Fibroblast of peridontal ligament (primary cell): ENCODE measurements around the gene AATF.
A peak's percentile ranks its signal among the peaks of the same experiment; 100 is the strongest.
"Not testable (repeated sequence)": the region's sequence is repeated elsewhere in the genome, so short reads cannot be mapped to it uniquely, and the experiment has no call there.

Source experiments
- DNase-seq: peaks from one replicate; pipeline ENCODE4 v3.0.0-alpha.2; 2010; ENCODE audit errors: extremely low read depth

Gene AATF

GRCh38 chr17:37047631-37048104 lies 98.9 kb downstream of the AATF start:
- peak; percentile 83 for DNase-seq

- no peak for DNase-seq
These were observed 100.1 kb downstream of the AATF start for GRCh38 chr17:37048811-37049210.

GRCh38 chr17:37050920-37051319 lies 102.2 kb downstream of the AATF start:
- DNase-seq: no peak

DNA sequence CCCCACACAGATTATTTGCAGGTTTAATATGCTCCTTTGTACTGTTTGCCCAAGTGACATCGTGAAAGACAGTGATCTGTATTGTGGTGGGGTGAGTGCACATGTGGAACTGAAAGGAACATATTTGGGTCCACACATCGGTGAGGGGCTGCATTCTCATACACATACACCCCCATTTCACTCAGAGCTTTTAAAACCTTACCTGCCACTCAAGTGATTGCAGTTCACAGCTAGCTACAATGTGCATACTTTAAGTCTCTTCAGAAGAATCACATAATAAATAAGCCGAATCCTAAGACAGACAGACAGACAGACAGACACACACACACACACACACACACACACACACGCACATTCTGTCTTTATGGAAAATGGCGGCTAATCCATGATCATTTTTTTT lies 102.6 kb downstream of the AATF start:
- no peak for DNase-seq

- no peak for DNase-seq
These were observed 103.1 kb downstream of the AATF start for GRCh38 chr17:37051833-37052232.

- no peak for DNase-seq
These were observed 103.7 kb downstream of the AATF start for GRCh38 chr17:37052450-37052849.

GRCh38 chr17:37054894-37055293 lies 106.1 kb downstream of the AATF start:
- DNase-seq: no peak

- no peak for DNase-seq
These were observed 107.9 kb downstream of the AATF start for GRCh38 chr17:37056622-37057021.

GRCh38 chr17:37059493-37059892 lies 110.7 kb downstream of the AATF start:
- no peak for DNase-seq

DNA sequence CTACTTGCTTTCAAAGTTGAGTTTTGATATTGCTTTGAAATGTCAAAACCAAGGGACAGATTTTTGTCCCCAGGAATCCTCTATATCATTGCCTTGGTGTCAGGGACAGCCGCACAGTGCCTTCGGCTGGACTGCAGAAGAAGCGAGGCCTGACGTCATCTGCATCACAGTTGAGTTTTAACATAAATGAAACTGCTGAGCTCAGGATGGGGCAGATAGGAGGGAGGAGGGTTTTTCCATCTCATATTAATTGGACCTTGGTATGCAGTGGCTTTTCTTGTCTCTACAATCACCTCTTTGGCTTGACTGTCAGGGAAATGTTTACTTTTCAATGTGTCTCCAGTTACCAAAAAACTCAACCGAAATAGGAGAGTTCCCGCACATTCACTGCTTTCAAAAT lies 111.3 kb downstream of the AATF start:
- peak; percentile 18 for DNase-seq

DNA sequence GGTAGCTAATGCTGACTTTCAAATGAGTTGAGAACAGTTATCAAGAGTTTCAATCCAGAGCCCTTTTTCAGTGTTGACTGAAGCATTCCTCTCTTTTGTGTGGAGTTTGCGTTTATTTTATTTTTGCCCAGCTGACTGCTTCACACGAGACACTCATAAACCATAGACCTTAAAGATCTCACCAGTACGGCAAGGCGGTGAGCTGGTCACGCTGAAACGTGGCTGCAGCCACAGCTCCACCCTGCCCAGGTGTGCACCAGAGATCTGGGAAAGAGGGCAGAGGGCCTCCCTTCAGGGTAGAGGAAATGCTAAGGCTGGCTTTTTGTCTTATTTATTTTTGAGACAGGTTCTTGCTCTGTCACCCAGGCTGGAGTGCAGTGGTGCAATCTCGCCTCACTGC lies 112.2 kb downstream of the AATF start:
- no peak for DNase-seq

GRCh38 chr17:37062021-37062420 lies 113.3 kb downstream of the AATF start:
- no peak for DNase-seq

DNA sequence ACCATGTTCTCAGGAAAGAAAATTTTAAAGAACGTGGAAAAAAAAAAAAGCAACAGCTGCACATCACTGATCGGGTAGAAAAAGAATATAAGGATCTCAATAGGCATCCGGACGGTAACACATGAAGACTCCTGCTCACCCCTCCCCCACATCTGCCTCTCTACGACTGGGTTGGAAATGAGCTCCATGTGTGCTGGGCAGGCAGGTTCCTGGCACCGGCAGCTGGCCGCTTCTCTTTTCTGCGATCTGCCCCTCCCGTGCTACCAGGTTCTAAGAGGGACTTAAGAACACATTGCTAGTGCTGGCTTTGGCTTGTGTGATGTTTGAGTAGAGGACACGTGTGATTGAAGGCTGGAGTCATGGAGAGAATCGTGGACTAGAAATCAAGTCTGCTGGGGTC lies 115.5 kb downstream of the AATF start:
- DNase-seq: no peak

GRCh38 chr17:37064956-37065355 lies 116.2 kb downstream of the AATF start:
- no peak for DNase-seq

GRCh38 chr17:37065486-37066321 lies 117.0 kb downstream of the AATF start:
- no peak for DNase-seq

GRCh38 chr17:37066322-37067255 lies 117.8 kb downstream of the AATF start:
- no peak for DNase-seq

DNA sequence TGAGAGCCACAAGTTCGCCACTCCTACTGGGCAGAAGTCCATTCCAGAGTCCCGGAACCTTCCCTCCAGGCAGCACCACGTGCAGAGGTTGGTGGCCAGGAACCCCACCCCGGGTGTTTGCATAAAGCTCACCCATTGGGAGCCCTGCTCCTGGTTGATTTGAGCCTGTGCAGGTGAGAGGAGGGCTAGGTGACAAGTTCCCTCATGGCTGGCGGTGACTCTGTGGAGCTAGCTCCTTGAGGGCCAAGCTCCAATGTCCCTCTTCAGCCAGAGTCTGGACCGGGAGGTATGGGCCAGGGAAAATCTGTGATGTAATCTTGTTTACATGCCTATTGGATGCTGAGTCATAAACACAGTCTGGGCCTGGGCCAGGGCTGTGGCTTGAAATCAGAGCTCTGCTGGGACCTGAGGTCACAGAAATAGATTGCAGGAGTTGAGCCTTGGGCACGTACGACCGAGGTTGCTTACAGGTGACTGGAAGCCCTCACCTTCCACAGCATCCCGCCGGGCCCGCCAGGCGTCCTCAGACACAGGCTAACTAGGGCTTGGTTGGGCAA lies 118.9 kb downstream of the AATF start:
- DNase-seq: peak; percentile 76

GRCh38 chr17:37068266-37068665 lies 119.5 kb downstream of the AATF start:
- no peak for DNase-seq

DNA sequence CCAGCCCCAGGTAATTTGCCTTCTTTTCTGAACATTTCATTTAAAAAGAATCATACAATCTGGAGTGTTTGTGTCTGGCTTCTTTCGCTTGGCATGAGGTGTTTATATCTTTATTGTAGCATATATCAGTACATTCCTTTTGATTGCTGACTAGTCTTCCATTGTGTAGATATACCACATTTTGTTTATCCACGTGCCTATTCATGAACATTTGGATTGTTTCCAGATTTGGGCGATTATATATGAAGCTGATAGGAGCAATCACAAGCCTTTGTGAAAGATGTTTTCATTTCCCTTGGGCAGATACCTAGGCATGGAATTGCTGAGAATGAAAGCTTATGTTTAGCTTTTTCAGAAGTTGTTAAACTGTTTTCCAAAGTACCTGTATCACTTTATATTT lies 120.3 kb downstream of the AATF start:
- DNase-seq: no peak

GRCh38 chr17:37073464-37073863 lies 124.7 kb downstream of the AATF start:
- not testable (repeated sequence) for DNase-seq

DNA sequence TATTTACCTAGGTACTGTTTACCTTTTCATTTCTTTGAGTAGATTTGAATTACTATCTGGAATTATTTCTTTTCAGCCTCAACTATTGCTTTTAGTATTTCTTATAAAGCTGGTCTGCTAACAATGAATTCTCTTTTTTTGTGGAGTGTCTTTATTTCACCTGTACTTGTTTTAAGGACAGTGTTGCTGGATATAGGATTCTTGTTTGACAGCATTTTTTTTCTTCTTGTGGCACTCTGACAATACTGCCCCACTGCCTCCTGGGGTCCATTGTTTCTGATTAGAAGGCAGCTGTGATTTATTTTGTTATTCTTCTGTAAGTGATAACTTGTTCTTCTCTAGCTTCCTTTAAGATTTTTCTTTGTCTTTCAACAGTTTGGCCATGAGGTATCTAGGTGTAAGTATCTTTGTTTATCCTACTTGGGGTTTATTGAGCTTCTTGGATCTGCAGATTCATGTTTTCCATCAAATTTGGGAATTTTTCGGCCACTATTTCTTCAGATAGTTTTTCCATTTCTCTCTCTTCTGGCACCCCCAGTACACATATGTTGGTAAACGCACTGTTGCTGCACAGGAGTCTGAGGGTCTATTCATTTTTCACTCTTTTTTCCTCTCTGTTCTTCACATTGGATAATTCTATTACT lies 130.4 kb downstream of the AATF start:
- no peak for DNase-seq

GRCh38 chr17:37079735-37080134 lies 131.0 kb downstream of the AATF start:
- peak; percentile 30 for DNase-seq
